Testis (tissue), 3 donors: ENCODE results near the gene ETV7. TPM values are rescaled to one million over a fixed set of nuclear protein-coding genes. Genes with fewer than 3 reads are reported as not detected.

Source experiments
- DNase-seq: peaks from one replicate; pipeline ENCODE4 v3.0.0-alpha.2; 2019
- H3K27ac ChIP-seq, 2 donors: fragments of 200-600 bp; sonication (generic); one replicate each; pipeline ENCODE4 v1.5.1; 2019
- H3K27me3 ChIP-seq: fragments of 200-600 bp; sonication (generic); one replicate; pipeline ENCODE4 v1.5.1; 2019
- H3K36me3 ChIP-seq: fragments of 200-600 bp; sonication (generic); one replicate; pipeline ENCODE4 v1.5.1; 2017; ENCODE audit warnings: low read depth; ENCODE audit errors: missing control alignments
- H3K4me1 ChIP-seq: fragments of 200-600 bp; sonication (generic); one replicate; pipeline ENCODE4 v1.5.1; 2019
- H3K4me3 ChIP-seq, 2 donors: fragments of 200-600 bp; sonication (generic); one replicate each; pipeline ENCODE4 v1.5.1; 2017 to 2019
- H3K9me3 ChIP-seq: fragments of 200-600 bp; sonication (generic); one replicate; pipeline ENCODE4 v1.5.1; 2017
- CTCF ChIP-seq, 3 experiments: fragments of 450-650 bp in 2 of 3; fragments of 200-600 bp in 1 of 3; sonication (generic) in 1 of 3; IDR thresholded peaks; one replicate each; pipeline ENCODE4 v1.5.1; 2016 to 2019; ENCODE audit warnings: antibody characterized with exemption in 3 of 3, mild to moderate bottlenecking in 2 of 3, moderate library complexity in 1 of 3
- POLR2A ChIP-seq: fragments of 450-650 bp; IDR thresholded peaks from one replicate; pipeline ENCODE4 v1.6.1; 2017; ENCODE audit warnings: antibody characterized with exemption, mild to moderate bottlenecking, moderate library complexity
- WGBS, 2 donors: methylation state at CpG; one replicate each; pipeline ENCODE4 v1.1.5; 2018; 5-methylcytosine and 5-hydroxymethylcytosine counted together
- intact Hi-C: fragments of 100-400 bp; cut with DNase I; formaldehyde crosslinking; loops from one replicate; pipeline ENCODE4 v1.15.1; 2023; ENCODE audit warnings: low total_unique reads
- polyA plus RNA-seq: library from polyadenylated mRNA; stranded (reverse); fragments of 350-450 nt; fragmentation: Illumina TruSeq; extraction: RNeasy Lipid Tissue Mini Kit (QIAGEN cat#74804); gene quantifications from one replicate; pipeline ENCODE4 v1.2.3, GENCODE V29; 2014; ENCODE audit warnings: low read depth, low replicate concordance; ENCODE audit not compliant: insufficient read depth
- total RNA-seq, 2 donors: library from RNA; depleted of rRNA; stranded (reverse); fragments of >200 nt; gene quantifications; one replicate each; pipeline ENCODE4 v1.2.3, GENCODE V29; 2016

The ETV7 gene
- total and polyA plus RNA-seq, 3 donors from 2014 or later, result 0.68 to 2.2 (median 1.3) TPM

GRCh38 chr6:36331381-36331780 is 56.1 kb downstream of the ETV7 start:
- Histone ChIP-seq H3K9me3 (no peaks in the 10 kb centered on the region), H3K36me3 (no peaks in the 10 kb centered on the region), H3K4me3 (no peak overlapping the region), H3K27ac (no peak overlapping the region), H3K27me3 (no peaks in the 10 kb centered on the region), H3K4me1 (peaks cover 51% of the 10 kb centered on the region)
- intact Hi-C loops, result no loop called here
- WGBS, 2 donors, result 86 to 87% methylated on average over 6 of the region's 6 CpGs
- no peak for DNase-seq
- no peak for TF ChIP-seq CTCF (IDR thresholded peaks at IDR 0.05)
- TF ChIP-seq POLR2A, result no peak

- Histone ChIP-seq H3K27ac (no peak overlapping the region), H3K4me1 (peaks cover 49% of the 10 kb centered on the region), H3K9me3 (no peaks in the 10 kb centered on the region), H3K27me3 (no peaks in the 10 kb centered on the region), H3K4me3 (no peak overlapping the region), H3K36me3 (no peaks in the 10 kb centered on the region)
- 96 to 97% methylated on average over 14 of the region's 14 CpGs for WGBS, 2 donors
- no peak for TF ChIP-seq POLR2A
- TF ChIP-seq CTCF (IDR thresholded peaks at IDR 0.05), result no peak
- no peak for DNase-seq
- intact Hi-C loops, result no loop called here
Observed at GRCh38 chr6:36330366-36330765, 57.1 kb downstream of the ETV7 start.

GRCh38 chr6:36329798-36330291 is 57.6 kb downstream of the ETV7 start:
- Histone ChIP-seq H3K27me3 (no peaks in the 10 kb centered on the region), H3K9me3 (no peaks in the 10 kb centered on the region), H3K4me1 (peaks cover 48% of the 10 kb centered on the region), H3K4me3 (no peak overlapping the region), H3K27ac (peak overlapping the region in 1 of 2 donors; percentile 15), H3K36me3 (no peaks in the 10 kb centered on the region)
- TF ChIP-seq POLR2A (no peak), CTCF (IDR thresholded peaks at IDR 0.05) (no peak)
- no peak for DNase-seq
- intact Hi-C loops, result no loop called here
- 81 to 85% methylated on average over 14 of the region's 14 CpGs for WGBS, 2 donors

GRCh38 chr6:36328600-36328999 is 58.9 kb downstream of the ETV7 start:
- intact Hi-C loops, result no loop called here
- no peak for TF ChIP-seq POLR2A
- TF ChIP-seq CTCF (IDR thresholded peaks at IDR 0.05), result no peak
- no peaks in the 10 kb centered on the region for H3K27me3 ChIP-seq
- no peak for DNase-seq
- H3K9me3 ChIP-seq, result no peaks in the 10 kb centered on the region
- H3K27ac ChIP-seq, result peak overlapping the region in 1 of 2 donors; percentile 11
- H3K36me3 ChIP-seq, result no peaks in the 10 kb centered on the region
- no peak overlapping the region for H3K4me3 ChIP-seq
- WGBS, 2 donors, result 75 to 80% methylated on average over 7 of the region's 7 CpGs
- peaks cover 36% of the 10 kb centered on the region for H3K4me1 ChIP-seq

GRCh38 chr6:36327919-36328236 is 59.6 kb downstream of the ETV7 start:
- H3K27me3 ChIP-seq, result no peaks in the 10 kb centered on the region
- DNase-seq, result no peak
- TF ChIP-seq CTCF (IDR thresholded peaks at IDR 0.05), result no peak
- no peak for TF ChIP-seq POLR2A
- H3K4me1 ChIP-seq, result peaks cover 32% of the 10 kb centered on the region
- no peaks in the 10 kb centered on the region for H3K36me3 ChIP-seq
- intact Hi-C loops, result no loop called here
- H3K4me3 ChIP-seq, result no peak overlapping the region
- H3K27ac ChIP-seq, result peak overlapping the region in 1 of 2 donors; percentile 11
- no peaks in the 10 kb centered on the region for H3K9me3 ChIP-seq
